Stomach (tissue), 4 donors: ENCODE data around the gene RAPGEF1.

Source experiments
- CTCF ChIP-seq, 7 experiments: fragments of 450-650 bp in 4 of 7; fragments of 200-600 bp in 3 of 7; sonication (generic) in 3 of 7; IDR thresholded peaks; one replicate each; pipeline ENCODE4 v1.5.1; 2016 to 2019; ENCODE audit warnings: antibody characterized with exemption in 7 of 7, control low read depth in 2 of 7, mild to moderate bottlenecking in 1 of 7
- POLR2A ChIP-seq, 4 donors: fragments of 450-650 bp; IDR thresholded peaks; one replicate each; pipeline ENCODE4 v1.6.1; 2016; ENCODE audit warnings: antibody characterized with exemption in 4 of 4, control low read depth in 2 of 4, mild to moderate bottlenecking in 1 of 4, moderate library complexity in 1 of 4
- POLR2AphosphoS5 ChIP-seq, 3 donors: sonication (generic); formaldehyde crosslinking; IDR thresholded peaks; one replicate each; pipeline ENCODE4 v1.6.1; 2016; ENCODE audit warnings: antibody characterized with exemption in 3 of 3

GRCh38 chr9:131530920-131531832 lies 208.7 kb downstream of the RAPGEF1 start, which contains the start of gene UCK1:
- TF ChIP-seq CTCF (IDR thresholded peaks at IDR 0.05), result no peak
- no peak for TF ChIP-seq POLR2A (IDR thresholded peaks at IDR 0.05)
- TF ChIP-seq POLR2AphosphoS5 (IDR thresholded peaks at IDR 0.05), result peak; percentile 36 to 75 (median 62)
